H1 (cell line): ENCODE measurements around the gene XRRA1. TPM values are rescaled to one million over a fixed set of nuclear protein-coding genes. Genes with fewer than 3 reads are reported as not detected.

Experiments
- CTCF ChIA-PET: fragments of 300-600 bp; sonication (Branson Sonifier 250); formaldehyde crosslinking; loops from one replicate; lab custom pipeline; 2021; ENCODE audit not compliant: partially characterized antibody; lab: Charles Lee
- POLR2A ChIA-PET: fragments of 300-600 bp; sonication (Branson Sonifier 250); formaldehyde crosslinking; loops from one replicate; lab custom pipeline; 2021; ENCODE audit warnings: inconsistent platforms; ENCODE audit not compliant: partially characterized antibody; lab: Charles Lee
- DNase-seq, 2 experiments: peaks; one replicate each; pipeline versions ENCODE4 v3.0.0 to v3.0.0-alpha.2; 2010 to 2022; ENCODE audit warnings: low spot score in 2 of 2, low read depth in 1 of 2, mixed read lengths in 1 of 2
- FAIRE-seq: peaks from 2 replicates; lab custom pipeline; 2011; peaks lifted over from hg19 to GRCh38; lab: Jason Lieb, UNC
- H2AFZ ChIP-seq: 2 replicates; pipeline ENCODE4 v1.8.1; 2012; ENCODE audit warnings: low read length, inconsistent platforms
- H2AK5ac ChIP-seq: 2 replicates; pipeline ENCODE4 v1.6.1; 2013; ENCODE audit warnings: low read depth, low read length
- H2BK120ac ChIP-seq: replicated peaks from 2 replicates; pipeline ENCODE3; 2013; ENCODE audit warnings: low read depth, low read length, inconsistent platforms
- H2BK12ac ChIP-seq: 2 replicates; pipeline ENCODE4 v1.6.1; 2013; ENCODE audit warnings: low read depth, low read length
- H2BK15ac ChIP-seq: 2 replicates; pipeline ENCODE4 v1.6.1; 2013; ENCODE audit warnings: low read length
- H2BK20ac ChIP-seq: 2 replicates; pipeline ENCODE4 v1.6.1; 2013; ENCODE audit warnings: low read length
- H2BK5ac ChIP-seq: 2 replicates; pipeline ENCODE4 v1.6.1; 2013; ENCODE audit warnings: low read depth, low read length
- H3K14ac ChIP-seq: 2 replicates; pipeline ENCODE4 v1.6.1; 2013; ENCODE audit warnings: inconsistent platforms; ENCODE audit not compliant: insufficient read length
- H3K18ac ChIP-seq: 2 replicates; pipeline ENCODE4 v1.6.1; 2013; ENCODE audit warnings: low read length; ENCODE audit errors: extremely low read depth
- H3K23ac ChIP-seq: 2 replicates; pipeline ENCODE4 v1.6.1; 2013; ENCODE audit warnings: inconsistent platforms; ENCODE audit not compliant: insufficient read length
- H3K23me2 ChIP-seq: 2 replicates; pipeline ENCODE4 v1.6.1; 2013; ENCODE audit warnings: low read depth, low read length
- H3K27ac ChIP-seq: 2 replicates; pipeline ENCODE4 v1.6.1; 2011; ENCODE audit warnings: low read depth, low read length, inconsistent platforms
- H3K27me3 ChIP-seq, 4 experiments: replicated peaks in 1 of 4; 1 replicate in 1 of 4; 2 replicates in 3 of 4; pipeline versions ENCODE4 v1.6.1 to v1.8.1; 2011 to 2013; ENCODE audit warnings: low read length in 3 of 4, mild to moderate bottlenecking in 3 of 4, inconsistent platforms in 2 of 4, mixed read lengths in 2 of 4, moderate library complexity in 1 of 4; ENCODE audit not compliant: control insufficient read depth in 3 of 4, insufficient read depth in 3 of 4; ENCODE audit errors: extremely low read depth in 1 of 4
- H3K36me3 ChIP-seq, 4 experiments: 2 replicates each; pipeline versions ENCODE4 v1.6.1 to v1.8.1; 2011 to 2013; ENCODE audit warnings: mild to moderate bottlenecking in 4 of 4, low read length in 3 of 4, moderate library complexity in 2 of 4, control low read depth in 1 of 4, inconsistent platforms in 1 of 4; ENCODE audit not compliant: insufficient read depth in 4 of 4, control insufficient read depth in 2 of 4
- H3K4ac ChIP-seq: replicated peaks from 2 replicates; pipeline ENCODE3; 2013; ENCODE audit warnings: low read length, low read depth, mixed read lengths, inconsistent platforms; ENCODE audit not compliant: insufficient read length
- H3K4me1 ChIP-seq, 4 experiments: replicated peaks in 1 of 4; 1 replicate in 1 of 4; 2 replicates in 3 of 4; pipeline versions ENCODE4 v1.6.1 to v1.8.1; 2011 to 2013; ENCODE audit warnings: low read length in 3 of 4, inconsistent platforms in 2 of 4, mixed read lengths in 1 of 4; ENCODE audit not compliant: insufficient read depth in 4 of 4, control insufficient read depth in 3 of 4
- H3K4me2 ChIP-seq, 2 experiments: 2 replicates each; pipeline versions ENCODE4 v1.6.1 to v1.8.1; 2011 to 2013; ENCODE audit warnings: low read depth in 2 of 2, low read length in 2 of 2, control low read depth in 1 of 2, inconsistent platforms in 1 of 2, mild to moderate bottlenecking in 1 of 2; ENCODE audit not compliant: insufficient read depth in 1 of 2
- H3K4me3 ChIP-seq, 4 experiments: fragments of 200-600, 300-600 bp in 1 of 4; sonication (generic), shearing (Covaris generic), sonication (Bioruptor Twin) in 1 of 4; 2 replicates each; pipeline versions ENCODE4 v1.5.1 to v1.8.1; 2011 to 2016; ENCODE audit warnings: low read length in 4 of 4, low read depth in 3 of 4, control low read depth in 2 of 4, inconsistent platforms in 2 of 4, mild to moderate bottlenecking in 2 of 4, mixed read lengths in 1 of 4, moderate library complexity in 1 of 4; ENCODE audit not compliant: insufficient read depth in 2 of 4; ENCODE audit errors: extremely low read depth in 1 of 4
- H3K56ac ChIP-seq: replicated peaks from 2 replicates; pipeline ENCODE3; 2013; ENCODE audit warnings: low read depth, mild to moderate bottlenecking, mixed read lengths, low read length, inconsistent platforms; ENCODE audit not compliant: insufficient read length
- H3K79me1 ChIP-seq: 2 replicates; pipeline ENCODE4 v1.6.1; 2013; ENCODE audit warnings: low read depth, low read length, control low read depth
- H3K79me2 ChIP-seq, 2 experiments: 2 replicates each; pipeline versions ENCODE4 v1.6.1 to v1.8.1; 2012 to 2013; ENCODE audit warnings: low read length in 2 of 2, mild to moderate bottlenecking in 2 of 2, inconsistent platforms in 1 of 2; ENCODE audit not compliant: insufficient read depth in 2 of 2, control insufficient read depth in 1 of 2
- H3K9ac ChIP-seq, 4 experiments: replicated peaks in 1 of 4; 1 replicate in 1 of 4; 2 replicates in 3 of 4; pipeline versions ENCODE4 v1.6.1 to v1.8.1; 2011 to 2013; ENCODE audit warnings: low read depth in 3 of 4, low read length in 3 of 4, control low read depth in 2 of 4, mild to moderate bottlenecking in 2 of 4, moderate library complexity in 2 of 4, inconsistent platforms in 1 of 4; ENCODE audit errors: extremely low read depth in 1 of 4
- H3K9me3 ChIP-seq, 2 experiments: 2 replicates each; pipeline versions ENCODE4 v1.6.1 to v1.8.1; 2012 to 2013; ENCODE audit warnings: mild to moderate bottlenecking in 2 of 2, moderate library complexity in 2 of 2, control low read depth in 1 of 2, inconsistent platforms in 1 of 2, low read depth in 1 of 2, low read length in 1 of 2, mixed read lengths in 1 of 2; ENCODE audit not compliant: insufficient read depth in 2 of 2
- H4K20me1 ChIP-seq, 2 experiments: replicated peaks in 1 of 2; 2 replicates each; pipeline versions ENCODE3 to v1.8.1; 2011 to 2013; ENCODE audit warnings: inconsistent platforms in 2 of 2, low read length in 2 of 2, mild to moderate bottlenecking in 1 of 2; ENCODE audit not compliant: insufficient read depth in 2 of 2, control insufficient read depth in 1 of 2
- H4K5ac ChIP-seq: 2 replicates; pipeline ENCODE4 v1.6.1; 2013; ENCODE audit warnings: low read length, low read depth, mixed read lengths, inconsistent platforms; ENCODE audit not compliant: insufficient read length
- H4K8ac ChIP-seq: 2 replicates; pipeline ENCODE4 v1.8.0; 2013; ENCODE audit warnings: mild to moderate bottlenecking, moderate library complexity, low read length, inconsistent platforms; ENCODE audit not compliant: insufficient read depth; ENCODE audit errors: extremely low read depth
- H4K91ac ChIP-seq: replicated peaks from 2 replicates; pipeline ENCODE3; 2013; ENCODE audit warnings: low read length, mixed read lengths, inconsistent platforms; ENCODE audit not compliant: insufficient read length
- ASH2L ChIP-seq: fragments of 200-600, 300-600 bp; sonication (generic); IDR thresholded peaks from one replicate; pipeline ENCODE4 v1.7.1; 2017; ENCODE audit warnings: low read length
- CBX8 ChIP-seq: fragments of 300-800, 300-1000 bp; sonication (generic); IDR thresholded peaks from 2 replicates; pipeline ENCODE4 v1.7.1; 2016; ENCODE audit warnings: low read depth, low read length, borderline replicate concordance
- EGR1 ChIP-seq: IDR thresholded peaks from 2 replicates; pipeline ENCODE4 v1.6.1; 2011; ENCODE audit warnings: low read depth, low read length, borderline replicate concordance
- EP300 ChIP-seq, 2 experiments: IDR thresholded peaks; 1 replicate in 1 of 2; 2 replicates in 1 of 2; pipeline ENCODE4 v1.6.1; 2011 to 2012; ENCODE audit warnings: low read depth in 2 of 2, low read length in 2 of 2, mild to moderate bottlenecking in 2 of 2, borderline replicate concordance in 1 of 2, inconsistent platforms in 1 of 2, moderate library complexity in 1 of 2
- EZH2 ChIP-seq: fragments of 200-600 bp; sonication (generic); IDR thresholded peaks from 2 replicates; pipeline ENCODE4 v1.7.1; 2012; ENCODE audit warnings: low read depth, mild to moderate bottlenecking, moderate library complexity, low read length, inconsistent platforms; ENCODE audit not compliant: severe bottlenecking
- FOSL1 ChIP-seq: IDR thresholded peaks from 2 replicates; pipeline ENCODE4 v1.6.1; 2011; ENCODE audit warnings: mild to moderate bottlenecking, low read depth, low read length, moderate library complexity; ENCODE audit not compliant: insufficient read depth
- JUN ChIP-seq: IDR thresholded peaks from 2 replicates; pipeline ENCODE4 v1.6.1; 2011; ENCODE audit warnings: low read depth, mild to moderate bottlenecking, improper control_type of control experiment, low read length
- JUND ChIP-seq: IDR thresholded peaks from 2 replicates; pipeline ENCODE4 v1.6.1; 2011; ENCODE audit warnings: mild to moderate bottlenecking, improper control_type of control experiment, low read length
- MAX ChIP-seq: IDR thresholded peaks from 2 replicates; pipeline ENCODE4 v1.6.1; 2012; ENCODE audit warnings: inconsistent platforms
- NRF1 ChIP-seq: IDR thresholded peaks from 2 replicates; pipeline ENCODE4 v1.6.1; 2011; ENCODE audit warnings: mild to moderate bottlenecking, low read depth, low read length, improper control_type of control experiment
- SP2 ChIP-seq: IDR thresholded peaks from 2 replicates; pipeline ENCODE4 v1.6.1; 2012; ENCODE audit warnings: mild to moderate bottlenecking, low read length, inconsistent platforms
- SRF ChIP-seq: IDR thresholded peaks from 2 replicates; pipeline ENCODE4 v1.6.1; 2011; ENCODE audit warnings: mild to moderate bottlenecking, low read depth, low read length, moderate library complexity
- TCF12 ChIP-seq: IDR thresholded peaks from 2 replicates; pipeline ENCODE4 v1.6.1; 2011; ENCODE audit warnings: low read depth, mild to moderate bottlenecking, low read length
- WGBS, 2 experiments: shearing (Covaris generic) in 1 of 2; methylation state at CpG; one replicate each; pipeline versions ENCODE4 v1.1.6 to v1.1.7; 2013 to 2015; ENCODE audit warnings: low lambda C conversion rate in 2 of 2, mixed read lengths in 2 of 2, inconsistent platforms in 1 of 2, low coverage in 1 of 2, missing lambda C conversion rate in 1 of 2; ENCODE audit not compliant: insufficient replicate concordance in 2 of 2, insufficient coverage in 1 of 2, insufficient read length in 1 of 2; ENCODE audit errors: extremely low coverage in 1 of 2, missing lambda C conversion rate in 1 of 2; 5-methylcytosine and 5-hydroxymethylcytosine counted together
- polyA plus RNA-seq, 7 experiments: library from polyadenylated mRNA; depleted of rRNA in 3 of 7; stranded (reverse) in 5 of 7; unstranded in 2 of 7; fragments of >200 nt in 5 of 7; fragments of 200-250 nt in 2 of 7; gene quantifications; 1 replicate in 5 of 7; 2 replicates in 1 of 7; 4 replicates in 1 of 7; pipeline versions ENCODE4 v1.2.1 to v1.2.3, GENCODE V29; 2011 to 2013; ENCODE audit warnings: missing spikeins in 2 of 7, mixed read lengths in 2 of 7
- total RNA-seq: library from RNA; stranded (reverse); fragmentation: NEBNext Ultra II Directional; extraction: Animal tissue kit (Norgen Biotek cat#: 25700); gene quantifications from 2 replicates; pipeline ENCODE4 v1.2.1, GENCODE V29; 2021

Gene XRRA1
- total and polyA plus RNA-seq, 2 of the 8 experiments (the other 6 are each of a cell fraction or from before 2014, with no cell fraction given) = 2.1 to 7.1 TPM

GRCh38 chr11:74971424-74971823, 22.5 kb upstream of the XRRA1 start:
- H3K9ac ChIP-seq = no peak overlapping the region
- H3K14ac ChIP-seq = no peak overlapping the region
- H2BK12ac ChIP-seq = no peak overlapping the region
- no peak overlapping the region for H2AK5ac ChIP-seq
- ChIA-PET CTCF (no interaction called here), POLR2A (interaction anchor here (0.6 to 0.7 kb wide), 2 partner anchors 12 to 129 kb away, joined by 3 read pairs; no protein-coding TSS in a partner anchor)
- H3K23me2 ChIP-seq = no peaks in the 10 kb centered on the region
- H2BK120ac ChIP-seq = no peak overlapping the region
- H3K27ac ChIP-seq = no peak overlapping the region
- no peaks in the 10 kb centered on the region for H3K4me1 ChIP-seq
- peaks cover 0 to 3% of the 10 kb centered on the region in 2 experiments; a peak in 1 of 4 replicates for H3K79me2 ChIP-seq
- no peak overlapping the region for H3K56ac ChIP-seq
- peaks cover 0 to 44% (median 16%) of the 10 kb centered on the region in 4 experiments; a peak in 6 of 8 replicates for H3K36me3 ChIP-seq
- H3K18ac ChIP-seq = no peak overlapping the region
- H4K91ac ChIP-seq = no peak overlapping the region
- FAIRE-seq (no peak), DNase-seq (no peak)
- no peak overlapping the region for H4K8ac ChIP-seq
- no peak overlapping the region for H3K4me3 ChIP-seq
- TF ChIP-seq JUN (no peak), SRF (no peak), TCF12 (no peak), CBX8 (no peak), SP2 (no peak), EP300 (IDR thresholded peaks at IDR 0.05; ENCODE audit: borderline replicate concordance in 1 of 2, low read depth in 2 of 2, low read length in 2 of 2) (no peak), EGR1 (no peak), EZH2 (no peak), ASH2L (no peak), FOSL1 (no peak), JUND (no peak), NRF1 (no peak), MAX (no peak)
- peaks cover 5 to 6% of the 10 kb centered on the region in 2 experiments for H4K20me1 ChIP-seq
- no peak overlapping the region for H2BK5ac ChIP-seq
- H3K9me3 ChIP-seq = no peaks in the 10 kb centered on the region
- H2AFZ ChIP-seq = no peak overlapping the region
- H3K79me1 ChIP-seq = no peaks in the 10 kb centered on the region; the same call in 1 of the 2 replicates
- no peak overlapping the region for H4K5ac ChIP-seq
- 92% methylated on average over 6 of the region's 6 CpGs; no CpG with 5 or more reads in 1 of the 2 experiments for WGBS, 2 experiments
- H3K4me2 ChIP-seq = no peak overlapping the region
- H3K27me3 ChIP-seq = no peaks in the 10 kb centered on the region
- no peak overlapping the region for H3K4ac ChIP-seq
- H2BK20ac ChIP-seq = no peak overlapping the region
- no peak overlapping the region for H2BK15ac ChIP-seq
- H3K23ac ChIP-seq = no peak overlapping the region
